ENCODE measurements around the gene MAML2.

MAML2 gene

GRCh38 chr11:96008161-96008720 is 334.8 kb downstream of the MAML2 start:
- no peak overlapping the region for H3K4me3 ChIP-seq (ENCODE audit: low read depth, low read length)
- no peak for TF ChIP-seq CTCF (IDR thresholded peaks at IDR 0.05; ENCODE audit: low read depth, low read length)

- TF ChIP-seq CTCF (IDR thresholded peaks at IDR 0.05; ENCODE audit: low read depth, low read length) = no peak
- H3K4me3 ChIP-seq (ENCODE audit: low read depth, low read length) = no peak overlapping the region
Observed at GRCh38 chr11:96006037-96006436, 337.0 kb downstream of the MAML2 start.

- TF ChIP-seq CTCF (IDR thresholded peaks at IDR 0.05; ENCODE audit: low read depth, low read length) = no peak
Observed at GRCh38 chr11:96004862-96005261, 338.1 kb downstream of the MAML2 start.

DNA sequence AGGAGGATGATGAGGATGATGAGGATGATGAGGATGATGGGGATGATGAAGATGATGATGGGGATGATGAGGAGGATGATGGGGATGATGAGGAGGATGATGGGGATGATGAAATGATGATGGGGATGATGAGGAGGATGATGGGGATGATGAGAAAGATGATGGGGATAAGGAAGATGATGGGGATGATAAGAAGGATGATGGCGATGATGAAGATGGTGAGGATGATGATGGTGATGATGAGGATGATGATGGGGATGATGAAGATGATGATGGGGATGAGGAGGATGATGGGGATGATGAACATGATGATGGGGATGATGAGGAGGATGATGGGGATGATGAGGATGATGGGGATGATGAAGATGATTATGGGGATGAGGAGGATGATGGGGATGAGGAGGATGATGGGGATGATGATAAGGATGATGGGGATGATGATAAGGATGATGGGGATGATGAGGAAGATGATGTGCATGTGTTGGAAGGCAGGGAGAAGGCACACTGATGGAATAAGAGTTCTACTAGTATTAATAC is 340.2 kb downstream of the MAML2 start:
- no peak for TF ChIP-seq CTCF (IDR thresholded peaks at IDR 0.05; ENCODE audit: low read depth, low read length)
- H3K4me3 ChIP-seq (ENCODE audit: low read depth, low read length) = no peak overlapping the region

More at GRCh38 chr11:96004862-96005261, 338.1 kb downstream of the MAML2 start:
- no peak overlapping the region for H3K4me3 ChIP-seq (ENCODE audit: low read depth, low read length)

GRCh38 chr11:96002339-96002738 is 340.7 kb downstream of the MAML2 start:
- no peak overlapping the region for H3K4me3 ChIP-seq (ENCODE audit: low read depth, low read length)
- no peak for TF ChIP-seq CTCF (IDR thresholded peaks at IDR 0.05; ENCODE audit: low read depth, low read length)

- no peak for TF ChIP-seq CTCF (IDR thresholded peaks at IDR 0.05; ENCODE audit: low read depth, low read length)
- no peak overlapping the region for H3K4me3 ChIP-seq (ENCODE audit: low read depth, low read length)
Observed at GRCh38 chr11:96001037-96001436, 342.0 kb downstream of the MAML2 start.

DNA sequence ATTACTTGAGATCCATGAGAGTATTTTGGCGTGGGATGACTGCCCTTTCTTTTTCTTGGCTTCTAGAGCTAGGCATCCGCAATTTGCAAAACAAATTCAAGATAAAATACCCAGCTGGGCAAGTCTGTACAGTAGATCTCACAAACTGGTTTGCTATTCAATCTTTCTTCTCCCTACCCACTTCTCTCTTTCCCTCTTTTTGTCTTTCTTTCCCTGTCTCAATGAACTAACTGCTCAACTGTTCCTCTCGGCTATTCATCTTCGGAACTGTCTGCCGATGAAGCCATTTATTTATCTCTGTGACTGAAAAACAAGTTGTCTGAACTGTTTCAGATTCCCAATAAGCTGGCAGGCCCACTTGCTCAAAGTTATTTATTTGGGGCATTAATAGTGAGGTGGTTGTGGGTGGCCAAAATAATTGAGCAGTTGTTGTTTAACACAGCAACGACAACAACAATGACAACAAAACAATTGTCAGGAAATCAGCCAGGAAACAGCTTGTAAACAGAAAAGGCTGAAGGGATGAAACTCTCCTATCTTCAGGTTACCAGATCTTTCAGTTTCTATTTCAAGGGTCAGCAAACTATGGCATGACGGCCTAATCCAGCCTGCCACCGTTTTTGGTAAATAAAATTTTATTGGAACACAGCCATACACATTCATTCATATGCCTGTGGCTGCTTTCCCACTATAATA is 343.1 kb downstream of the MAML2 start:
- no peak overlapping the region for H3K4me3 ChIP-seq (ENCODE audit: low read depth, low read length)
- TF ChIP-seq CTCF (IDR thresholded peaks at IDR 0.05; ENCODE audit: low read depth, low read length) = no peak

Data from WI38 (cell line).